ENCODE data around the gene ZNF385C. TPM values are rescaled to one million over a fixed set of nuclear protein-coding genes. Genes with fewer than 3 reads are reported as not detected.

ZNF385C gene
- total and polyA plus RNA-seq, 2 donors (not counting 1 experiment from before 2014, with no cell fraction given): 0.33 to 1.1 TPM

DNA sequence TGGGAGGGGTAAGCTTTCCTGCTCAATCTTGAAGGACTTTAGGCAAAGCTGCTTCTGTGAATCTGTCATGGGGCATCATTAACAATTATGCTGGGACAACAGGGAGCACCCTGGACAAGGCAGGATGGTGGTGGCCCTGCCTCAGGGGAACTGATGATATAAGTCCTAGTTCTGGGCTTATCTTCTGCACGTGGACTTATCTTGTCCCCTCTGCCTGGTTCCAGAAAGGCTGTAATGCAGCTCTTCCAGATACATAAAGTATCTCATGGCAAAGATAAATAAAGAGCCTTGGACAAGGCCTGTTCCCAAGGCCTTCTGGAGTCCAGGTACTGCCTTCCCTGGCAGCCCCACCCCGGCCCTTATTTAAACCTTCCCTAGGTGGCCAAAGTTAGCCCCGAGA is 6.0 kb upstream of the ZNF385C start:
- no peak for ATAC-seq (ENCODE audit: low read depth)
- CTCF ChIA-PET: interaction anchor here (0.7 to 2.1 kb wide), 6 partner anchors 12 to 997 kb away, joined by 3 to 9 read pairs (median 5); partner anchors contain the start of genes CNP and KCNH4

More for the DNA sequence above, 6.0 kb upstream of the ZNF385C start:
- Histone ChIP-seq H3K4me2 (replicated peaks; ENCODE audit: low read depth, low read length, poor library complexity, severe bottlenecking) (no peak overlapping the region), H3K36me3 (replicated peaks in 1 of 2; ENCODE audit: control extremely low read depth in 1 of 2, control insufficient read depth in 1 of 2, extremely low read depth in 1 of 2, insufficient read depth in 2 of 2, low read length in 1 of 2) (peaks cover 0 to 28% of the 10 kb centered on the region in 2 experiments), H4K20me1 (ENCODE audit: control insufficient read depth, insufficient read depth, low read length, poor library complexity, severe bottlenecking) (no peaks in the 10 kb centered on the region), H3K4me3 (ENCODE audit: control extremely low read depth in 1 of 5, extremely low read depth in 1 of 5, insufficient read depth in 1 of 5, low read depth in 2 of 5, low read length in 4 of 5) (no peak overlapping the region), H3K79me2 (ENCODE audit: control insufficient read depth, insufficient read depth, low read length) (no peaks in the 10 kb centered on the region), H3K27me3 (replicated peaks in 1 of 4; ENCODE audit: control extremely low read depth in 1 of 4, control insufficient read depth in 3 of 4, insufficient read depth in 4 of 4, low read length in 3 of 4) (no peaks in the 10 kb centered on the region), H3K9me3 (ENCODE audit: control extremely low read depth in 1 of 3, control insufficient read depth in 2 of 3, insufficient read depth in 1 of 3, low read length in 2 of 3) (peaks cover 0 to 4% (median 0%) of the 10 kb centered on the region in 3 donors), H3K9ac (ENCODE audit: low read length) (no peak overlapping the region), H3K4me1 (ENCODE audit: control insufficient read depth in 2 of 2, insufficient read depth in 2 of 2, low read length in 2 of 2) (peaks cover 8 to 15% of the 10 kb centered on the region in 2 donors), H2AFZ (ENCODE audit: insufficient read depth, low read depth, low read length, poor library complexity, severe bottlenecking) (no peak overlapping the region), H3K27ac (ENCODE audit: low read length in 2 of 2) (no peak overlapping the region)
- no peak for DNase-seq
- H3K27ac Mint-ChIP-seq: no peak overlapping the region
- H3K4me1 Mint-ChIP-seq: peaks cover 12% of the 10 kb centered on the region
- TF ChIP-seq CTCF (IDR thresholded peaks at IDR 0.05) (no peak), EZH2 (IDR thresholded peaks at IDR 0.05; ENCODE audit: borderline replicate concordance, insufficient read depth, low read depth, low read length, poor library complexity, severe bottlenecking) (no peak)
- H3K9me3 Mint-ChIP-seq (ENCODE audit: insufficient read depth): no peaks in the 10 kb centered on the region
- no peaks in the 10 kb centered on the region for H3K27me3 Mint-ChIP-seq
- POLR2A ChIA-PET: interaction anchor here (1.1 kb wide), 1 partner anchor 9 kb away, joined by 4 read pairs; the partner anchor contains the start of gene DHX58
- no peak overlapping the region for H3K4me3 Mint-ChIP-seq
- WGBS (ENCODE audit: insufficient coverage): 92% methylated on average over 2 of the region's 3 CpGs
- intact Hi-C loops (cut with micrococcal nuclease): no loop called here

All from B cell (primary cell).